ENCODE results near the gene GALE.
"Not testable (repeated sequence)": the region's sequence is repeated elsewhere in the genome, so short reads cannot be mapped to it uniquely, and the experiment has no call there.

The GALE gene

GRCh38 chr1:23799570-23800399, 769 bp downstream of the GALE start:
- H3K9me3 Mint-ChIP-seq (ENCODE audit: low read depth) = no peaks in the 10 kb centered on the region
- H3K27me3 Mint-ChIP-seq = no peaks in the 10 kb centered on the region
- H3K4me3 Mint-ChIP-seq = peak overlapping the region; percentile 98
- peaks cover 2% of the 10 kb centered on the region for H3K36me3 Mint-ChIP-seq
- H3K4me1 Mint-ChIP-seq (ENCODE audit: low read depth) = peaks cover 10% of the 10 kb centered on the region
- H3K27ac Mint-ChIP-seq = peak overlapping the region; percentile 81

GRCh38 chr1:23799255-23799569, 1.3 kb downstream of the GALE start:
- peak overlapping the region; percentile 98 for H3K4me3 Mint-ChIP-seq
- H3K36me3 Mint-ChIP-seq = peaks cover 2% of the 10 kb centered on the region
- H3K27ac Mint-ChIP-seq = no peak overlapping the region
- H3K27me3 Mint-ChIP-seq = no peaks in the 10 kb centered on the region
- no peaks in the 10 kb centered on the region for H3K9me3 Mint-ChIP-seq (ENCODE audit: low read depth)
- peaks cover 10% of the 10 kb centered on the region for H3K4me1 Mint-ChIP-seq (ENCODE audit: low read depth)

GRCh38 chr1:23798662-23799142, 1.9 kb downstream of the GALE start:
- Mint-ChIP-seq H3K27ac (peak overlapping the region; percentile 10), H3K36me3 (peaks cover 2% of the 10 kb centered on the region), H3K9me3 (ENCODE audit: low read depth) (no peaks in the 10 kb centered on the region), H3K27me3 (no peaks in the 10 kb centered on the region), H3K4me3 (peak overlapping the region; percentile 98), H3K4me1 (ENCODE audit: low read depth) (peaks cover 10% of the 10 kb centered on the region)

GRCh38 chr1:23797478-23798448, 2.8 kb downstream of the GALE start:
- Mint-ChIP-seq H3K9me3 (ENCODE audit: low read depth) (no peaks in the 10 kb centered on the region), H3K27ac (peak overlapping the region; percentile 50), H3K4me1 (ENCODE audit: low read depth) (peaks cover 10% of the 10 kb centered on the region), H3K27me3 (no peaks in the 10 kb centered on the region), H3K4me3 (no peak overlapping the region), H3K36me3 (peaks cover 2% of the 10 kb centered on the region)

- H3K36me3 Mint-ChIP-seq = peaks cover 2% of the 10 kb centered on the region
- no peak overlapping the region for H3K27ac Mint-ChIP-seq
- H3K9me3 Mint-ChIP-seq (ENCODE audit: low read depth) = no peaks in the 10 kb centered on the region
- H3K4me1 Mint-ChIP-seq (ENCODE audit: low read depth) = peaks cover 15% of the 10 kb centered on the region
- H3K4me3 Mint-ChIP-seq = no peak overlapping the region
- no peaks in the 10 kb centered on the region for H3K27me3 Mint-ChIP-seq
These were observed 3.9 kb downstream of the GALE start for GRCh38 chr1:23796466-23797271.

- Mint-ChIP-seq H3K9me3 (ENCODE audit: low read depth) (no peaks in the 10 kb centered on the region), H3K4me1 (ENCODE audit: low read depth) (peaks cover 18% of the 10 kb centered on the region), H3K4me3 (no peak overlapping the region), H3K27ac (no peak overlapping the region), H3K36me3 (peaks cover 2% of the 10 kb centered on the region), H3K27me3 (no peaks in the 10 kb centered on the region)
These were observed 4.7 kb downstream of the GALE start for GRCh38 chr1:23795676-23796465.

- H3K9me3 Mint-ChIP-seq (ENCODE audit: low read depth); H3K36me3 Mint-ChIP-seq; H3K4me3 Mint-ChIP-seq; H3K27ac Mint-ChIP-seq; H3K27me3 Mint-ChIP-seq: not testable (repeated sequence)
- peaks cover 23% of the 10 kb centered on the region for H3K4me1 Mint-ChIP-seq (ENCODE audit: low read depth)
These were observed 5.8 kb downstream of the GALE start for GRCh38 chr1:23794732-23795182.

- Mint-ChIP-seq H3K27me3 (no peaks in the 10 kb centered on the region), H3K27ac (no peak overlapping the region), H3K4me3 (no peak overlapping the region), H3K9me3 (ENCODE audit: low read depth) (no peaks in the 10 kb centered on the region), H3K4me1 (ENCODE audit: low read depth) (peaks cover 21% of the 10 kb centered on the region), H3K36me3 (peaks cover 2% of the 10 kb centered on the region)
These were observed 6.5 kb downstream of the GALE start for GRCh38 chr1:23793861-23794731.

GRCh38 chr1:23793018-23793781, 7.4 kb downstream of the GALE start:
- Mint-ChIP-seq H3K27ac (peak overlapping the region; percentile 50), H3K9me3 (ENCODE audit: low read depth) (no peaks in the 10 kb centered on the region), H3K4me3 (peak overlapping the region; percentile 35), H3K36me3 (peaks cover 2% of the 10 kb centered on the region), H3K4me1 (ENCODE audit: low read depth) (peaks cover 19% of the 10 kb centered on the region), H3K27me3 (no peaks in the 10 kb centered on the region)

- Mint-ChIP-seq H3K27me3 (no peaks in the 10 kb centered on the region), H3K4me1 (ENCODE audit: low read depth) (peaks cover 19% of the 10 kb centered on the region), H3K9me3 (ENCODE audit: low read depth) (no peaks in the 10 kb centered on the region), H3K4me3 (peak overlapping the region; percentile 99), H3K36me3 (peaks cover 3% of the 10 kb centered on the region), H3K27ac (no peak overlapping the region)
These were observed 8.2 kb downstream of the GALE start for GRCh38 chr1:23792151-23792945.

- H3K36me3 Mint-ChIP-seq = peaks cover 3% of the 10 kb centered on the region
- peak overlapping the region; percentile 93 for H3K27ac Mint-ChIP-seq
- peak overlapping the region; percentile 99 for H3K4me3 Mint-ChIP-seq
- no peaks in the 10 kb centered on the region for H3K9me3 Mint-ChIP-seq (ENCODE audit: low read depth)
- H3K4me1 Mint-ChIP-seq (ENCODE audit: low read depth) = peaks cover 19% of the 10 kb centered on the region
- no peaks in the 10 kb centered on the region for H3K27me3 Mint-ChIP-seq
These were observed 9.0 kb downstream of the GALE start for GRCh38 chr1:23791516-23792047.

Data from activated naive CD8-positive, alpha-beta T cell (primary cell).